Measurements from ENCODE around the gene ANTXR1. TPM values are rescaled to one million over a fixed set of nuclear protein-coding genes. Genes with fewer than 3 reads are reported as not detected.
A peak's percentile ranks its signal among the peaks of the same experiment; 100 is the strongest.

Gene ANTXR1
- total RNA-seq, 1 experiment from 2014 or later = 33.1 TPM

GRCh38 chr2:69175790-69176715 lies 163.1 kb downstream of the ANTXR1 start:
- DNase-seq (ENCODE audit: unreplicated experiment) = no peak
- no peaks in the 10 kb centered on the region for H3K36me3 Mint-ChIP-seq (ENCODE audit: insufficient read depth, unreplicated experiment)
- intact Hi-C loops (cut with micrococcal nuclease) = no loop called here
- ChIA-PET POLR2A (interaction anchor here (1.4 to 1.8 kb wide), 2 partner anchors 11 to 13 kb away, joined by 3 to 6 read pairs; no protein-coding TSS in a partner anchor), CTCF (interaction anchor here (0.6 to 1.3 kb wide), 4 partner anchors 61 to 581 kb away, joined by 3 to 4 read pairs (median 3); no protein-coding TSS in a partner anchor)
- peaks cover 36% of the 10 kb centered on the region for H3K4me1 Mint-ChIP-seq (ENCODE audit: insufficient read depth, unreplicated experiment)
- H3K4me3 Mint-ChIP-seq (ENCODE audit: unreplicated experiment) = no peak overlapping the region
- H3K27me3 Mint-ChIP-seq (ENCODE audit: insufficient read depth, unreplicated experiment) = no peaks in the 10 kb centered on the region
- no peaks in the 10 kb centered on the region for H3K9me3 Mint-ChIP-seq (ENCODE audit: unreplicated experiment)
- BruUV-seq (replicated peaks) = no TSS peak
- TF ChIP-seq CTCF (IDR thresholded peaks at IDR 0.05; ENCODE audit: unreplicated experiment) = no peak
- H3K27ac Mint-ChIP-seq (ENCODE audit: low read depth, unreplicated experiment) = no peak overlapping the region

- TF ChIP-seq CTCF (IDR thresholded peaks at IDR 0.05; ENCODE audit: unreplicated experiment) = no peak
- Mint-ChIP-seq H3K36me3 (ENCODE audit: insufficient read depth, unreplicated experiment) (peaks cover 3% of the 10 kb centered on the region), H3K27me3 (ENCODE audit: insufficient read depth, unreplicated experiment) (no peaks in the 10 kb centered on the region), H3K4me1 (ENCODE audit: insufficient read depth, unreplicated experiment) (peaks cover 32% of the 10 kb centered on the region), H3K4me3 (ENCODE audit: unreplicated experiment) (peak overlapping the region; percentile 43), H3K9me3 (ENCODE audit: unreplicated experiment) (no peaks in the 10 kb centered on the region), H3K27ac (ENCODE audit: low read depth, unreplicated experiment) (peak overlapping the region; percentile 84)
- CTCF ChIA-PET = interaction anchor here (0.9 to 1.7 kb wide), 2 partner anchors 8 to 12 kb away, joined by 4 to 5 read pairs; no protein-coding TSS in a partner anchor
- no TSS peak for BruUV-seq (replicated peaks)
- peak; percentile 46 for DNase-seq (ENCODE audit: unreplicated experiment)
- POLR2A ChIA-PET = interaction anchor here (0.6 to 1.8 kb wide), 4 partner anchors 11 to 98 kb away, joined by 3 to 6 read pairs (median 4); no protein-coding TSS in a partner anchor
- intact Hi-C loops (cut with micrococcal nuclease) = no loop called here
Observed at GRCh38 chr2:69177063-69177771, 164.2 kb downstream of the ANTXR1 start.

- H3K27ac Mint-ChIP-seq (ENCODE audit: low read depth, unreplicated experiment) = peak overlapping the region; percentile 84
- peak; percentile 97 for DNase-seq (ENCODE audit: unreplicated experiment)
- TF ChIP-seq CTCF (IDR thresholded peaks at IDR 0.05; ENCODE audit: unreplicated experiment) = no peak
- H3K36me3 Mint-ChIP-seq (ENCODE audit: insufficient read depth, unreplicated experiment) = peaks cover 11% of the 10 kb centered on the region
- peaks cover 32% of the 10 kb centered on the region for H3K4me1 Mint-ChIP-seq (ENCODE audit: insufficient read depth, unreplicated experiment)
- POLR2A ChIA-PET = interaction anchor here (0.6 to 1.8 kb wide), 5 partner anchors 10 to 97 kb away, joined by 3 to 6 read pairs (median 4); no protein-coding TSS in a partner anchor
- H3K4me3 Mint-ChIP-seq (ENCODE audit: unreplicated experiment) = peak overlapping the region; percentile 43
- no peaks in the 10 kb centered on the region for H3K27me3 Mint-ChIP-seq (ENCODE audit: insufficient read depth, unreplicated experiment)
- CTCF ChIA-PET = interaction anchor here (0.9 to 1.7 kb wide), 3 partner anchors 9 to 234 kb away, joined by 3 to 5 read pairs (median 4); no protein-coding TSS in a partner anchor
- H3K9me3 Mint-ChIP-seq (ENCODE audit: unreplicated experiment) = no peaks in the 10 kb centered on the region
- BruUV-seq (replicated peaks) = no TSS peak
- intact Hi-C loops (cut with micrococcal nuclease) = no loop called here
Observed at GRCh38 chr2:69177785-69178636, 165.0 kb downstream of the ANTXR1 start.
